Colon (tissue), 2 donors: ENCODE measurements around the gene SDF2.
"Not testable (repeated sequence)": the region's sequence is repeated elsewhere in the genome, so short reads cannot be mapped to it uniquely, and the experiment has no call there.

Experiments
- FAIRE-seq: peaks from 2 replicates; lab custom pipeline; 2012; peaks lifted over from hg19 to GRCh38; lab: Jason Lieb, UNC
- donor health status: control.
- donor health status: control.

The SDF2 gene

DNA sequence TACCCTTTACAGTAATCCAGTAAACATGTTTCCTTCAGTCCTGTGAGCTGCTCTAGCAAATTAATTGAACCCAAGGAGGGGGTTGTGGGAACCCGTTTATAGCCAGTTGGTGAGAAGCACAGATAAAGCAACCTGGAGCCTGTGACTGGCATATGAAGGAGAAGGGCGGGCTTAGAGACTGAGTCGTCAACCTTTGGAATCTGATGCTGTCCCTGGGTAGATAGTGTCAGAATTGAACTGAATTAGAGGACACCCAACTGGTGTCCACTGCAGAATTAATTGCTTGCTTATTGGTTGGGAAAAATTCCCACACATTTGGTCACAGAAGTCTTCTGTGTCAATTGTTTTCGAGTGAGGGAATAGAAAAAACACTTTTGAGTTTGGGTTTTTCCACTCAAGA lies 34.9 kb downstream of the SDF2 start:
- no peak for FAIRE-seq

GRCh38 chr17:28624148-28624547 lies 37.6 kb downstream of the SDF2 start:
- no peak for FAIRE-seq

GRCh38 chr17:28623696-28624095 lies 38.0 kb downstream of the SDF2 start:
- FAIRE-seq = no peak

DNA sequence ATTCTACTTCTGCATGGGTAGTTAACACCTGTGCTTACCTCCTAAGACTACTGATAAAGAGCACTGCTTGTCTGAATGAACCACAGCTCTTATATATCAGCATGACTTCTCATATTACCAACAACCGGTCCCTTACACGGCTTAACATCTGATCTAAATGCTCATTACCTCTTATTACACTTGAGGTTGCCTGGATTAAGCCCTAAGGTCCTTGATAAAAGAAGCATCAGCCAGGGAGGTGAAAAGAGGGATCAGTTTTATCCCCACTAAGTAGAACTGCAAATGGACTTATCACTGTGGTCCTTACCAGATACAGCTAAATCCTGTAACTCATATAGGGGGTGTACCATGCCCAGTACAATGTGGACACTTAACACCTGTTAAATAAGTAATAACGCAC lies 39.5 kb downstream of the SDF2 start:
- FAIRE-seq = no peak

GRCh38 chr17:28620010-28620409 lies 41.7 kb downstream of the SDF2 start:
- FAIRE-seq = no peak

DNA sequence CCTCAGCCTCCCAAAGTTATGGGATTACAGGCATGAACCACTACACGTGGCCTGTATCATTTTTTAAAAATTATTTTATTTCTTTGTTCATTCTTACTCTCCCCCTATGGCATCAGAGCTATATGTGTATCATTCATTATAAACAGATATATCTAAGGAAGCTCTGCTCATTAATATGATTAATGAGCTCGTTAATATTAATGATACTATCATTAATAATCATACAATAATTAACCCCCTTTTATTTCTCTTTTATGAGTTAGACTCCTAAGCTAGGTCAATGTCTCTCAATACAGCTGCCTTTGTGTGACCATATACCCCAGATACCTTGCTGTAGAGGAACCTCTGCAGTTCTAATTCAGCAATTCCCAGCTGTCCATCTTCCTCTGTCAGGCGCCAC lies 43.2 kb downstream of the SDF2 start:
- no peak for FAIRE-seq

- FAIRE-seq = no peak
Observed at GRCh38 chr17:28616281-28616680, 45.4 kb downstream of the SDF2 start.

- FAIRE-seq = no peak
Observed at GRCh38 chr17:28615260-28615940, 46.3 kb downstream of the SDF2 start.

GRCh38 chr17:28613931-28614381 lies 47.8 kb downstream of the SDF2 start, which contains the start of gene RSKR:
Gene RSKR (minus strand): TSS chr17:28614185. CDS start chr17:28614161, 24 bp downstream.
- no peak for FAIRE-seq

DNA sequence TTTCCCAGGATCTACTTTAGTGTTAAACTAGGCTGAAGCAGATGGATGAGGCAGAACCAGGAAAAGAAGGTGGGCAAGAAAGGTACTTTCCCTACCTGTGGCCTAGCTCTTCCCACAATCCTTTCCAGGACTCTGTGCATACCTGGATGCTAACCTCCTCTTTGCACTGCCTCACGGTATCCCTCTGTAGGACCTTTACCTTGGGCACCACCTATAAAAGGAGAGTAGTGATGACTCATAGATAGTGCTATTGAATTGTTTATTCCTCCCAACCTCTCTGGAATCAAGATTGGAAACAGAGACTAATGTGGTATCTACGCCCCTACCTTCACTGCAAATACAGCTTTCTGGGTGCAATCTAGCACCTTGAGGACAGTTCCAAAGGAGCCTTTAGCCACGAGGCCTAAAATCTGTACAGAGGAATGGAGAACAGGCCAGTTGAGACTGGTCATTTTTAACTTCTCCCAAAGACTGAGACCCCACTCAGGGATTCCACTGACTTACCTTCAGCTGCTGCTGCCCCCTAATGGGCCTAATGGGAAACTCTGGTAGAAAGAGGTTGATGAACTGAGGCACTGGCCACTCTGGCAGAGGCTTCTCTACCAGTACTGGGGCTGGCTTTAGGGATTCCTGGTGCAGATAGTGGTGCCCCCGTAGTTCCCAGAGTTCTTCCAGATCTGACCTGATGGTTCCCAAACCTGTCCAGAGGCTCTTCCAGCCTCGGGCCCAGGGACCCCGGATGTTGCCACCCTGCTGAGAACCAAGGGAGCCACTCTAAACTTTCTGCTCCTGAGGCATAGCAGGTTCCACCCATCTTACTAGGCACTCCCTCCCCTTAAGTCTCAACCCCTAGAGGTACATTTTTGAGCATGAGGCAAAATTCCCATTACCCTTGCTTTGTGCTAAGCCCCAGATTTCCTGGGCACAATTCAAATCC lies 48.5 kb downstream of the SDF2 start:
- no peak for FAIRE-seq

- no peak for FAIRE-seq
Observed at GRCh38 chr17:28612531-28612930, 49.2 kb downstream of the SDF2 start.

DNA sequence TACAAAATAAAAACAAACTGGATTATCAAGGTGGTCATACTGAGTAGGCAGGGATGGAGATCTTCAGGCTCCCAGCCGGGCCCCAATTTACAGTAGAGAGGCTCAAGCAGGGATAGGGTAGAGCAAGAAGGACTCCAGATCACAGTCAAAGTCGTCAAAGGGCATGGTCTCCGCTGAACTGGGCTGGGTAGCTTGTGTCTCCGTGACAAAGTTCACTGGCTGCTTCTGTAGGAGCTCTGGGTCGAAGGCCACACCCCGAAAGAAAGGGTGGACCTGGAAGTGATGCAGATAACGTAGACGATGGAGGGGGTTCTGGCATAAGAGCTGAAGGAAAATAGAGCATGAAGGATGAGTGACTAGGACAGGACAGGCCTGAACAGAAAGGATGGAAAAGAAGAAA lies 51.3 kb downstream of the SDF2 start:
- no peak for FAIRE-seq

- FAIRE-seq = not testable (repeated sequence)
Observed at GRCh38 chr17:28604031-28604430, 57.7 kb downstream of the SDF2 start.

GRCh38 chr17:28599311-28600184 lies 62.2 kb downstream of the SDF2 start:
- no peak for FAIRE-seq

GRCh38 chr17:28598799-28599310 lies 62.9 kb downstream of the SDF2 start, which contains the start of gene SPAG5:
Gene SPAG5 (minus strand): TSS chr17:28599025. CDS start chr17:28598946, 79 bp downstream.
- FAIRE-seq = no peak

GRCh38 chr17:28598389-28598788 lies 63.3 kb downstream of the SDF2 start:
- no peak for FAIRE-seq
